ENCODE data around the gene LRRC45. TPM values are rescaled to one million over a fixed set of nuclear protein-coding genes. Genes with fewer than 3 reads are reported as not detected.

LRRC45 gene
- total and polyA plus RNA-seq, 2 experiments from 2014 or later, result 16.1 to 40.7 TPM

DNA sequence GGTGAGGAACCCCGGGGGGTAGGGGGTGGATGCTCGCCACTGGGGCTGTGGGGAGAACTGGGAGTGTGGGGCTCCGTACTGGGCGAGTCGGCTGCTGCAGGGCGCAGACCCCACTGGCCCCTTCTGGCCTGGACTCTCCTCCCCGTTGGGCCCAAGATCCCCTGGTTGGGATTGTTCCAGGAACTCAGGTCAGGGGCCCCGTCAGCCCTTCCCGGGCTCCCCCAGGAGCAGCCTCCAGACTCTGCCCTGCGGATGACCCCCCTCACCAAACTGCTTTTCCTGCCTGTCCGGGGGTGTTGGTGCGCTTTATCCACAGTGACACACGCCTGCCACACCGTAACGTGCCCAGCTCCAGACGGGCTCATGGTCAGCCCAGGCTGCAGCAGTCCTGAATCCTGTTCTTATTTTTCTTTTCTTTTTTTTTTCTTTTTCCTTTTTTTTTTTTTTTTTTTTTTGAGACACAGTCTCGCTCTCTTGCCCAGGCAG, 21.5 kb upstream of the LRRC45 start:
- Mint-ChIP-seq H3K27ac (no peak overlapping the region), H3K4me1 (no peaks in the 10 kb centered on the region)
- TF ChIP-seq, protein P1, sequence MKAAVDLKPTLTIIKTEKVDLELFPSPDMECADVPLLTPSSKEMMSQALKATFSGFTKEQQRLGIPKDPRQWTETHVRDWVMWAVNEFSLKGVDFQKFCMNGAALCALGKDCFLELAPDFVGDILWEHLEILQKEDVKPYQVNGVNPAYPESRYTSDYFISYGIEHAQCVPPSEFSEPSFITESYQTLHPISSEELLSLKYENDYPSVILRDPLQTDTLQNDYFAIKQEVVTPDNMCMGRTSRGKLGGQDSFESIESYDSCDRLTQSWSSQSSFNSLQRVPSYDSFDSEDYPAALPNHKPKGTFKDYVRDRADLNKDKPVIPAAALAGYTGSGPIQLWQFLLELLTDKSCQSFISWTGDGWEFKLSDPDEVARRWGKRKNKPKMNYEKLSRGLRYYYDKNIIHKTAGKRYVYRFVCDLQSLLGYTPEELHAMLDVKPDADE (IDR thresholded peaks at IDR 0.05), result no peak
- TF ChIP-seq, protein P2, sequence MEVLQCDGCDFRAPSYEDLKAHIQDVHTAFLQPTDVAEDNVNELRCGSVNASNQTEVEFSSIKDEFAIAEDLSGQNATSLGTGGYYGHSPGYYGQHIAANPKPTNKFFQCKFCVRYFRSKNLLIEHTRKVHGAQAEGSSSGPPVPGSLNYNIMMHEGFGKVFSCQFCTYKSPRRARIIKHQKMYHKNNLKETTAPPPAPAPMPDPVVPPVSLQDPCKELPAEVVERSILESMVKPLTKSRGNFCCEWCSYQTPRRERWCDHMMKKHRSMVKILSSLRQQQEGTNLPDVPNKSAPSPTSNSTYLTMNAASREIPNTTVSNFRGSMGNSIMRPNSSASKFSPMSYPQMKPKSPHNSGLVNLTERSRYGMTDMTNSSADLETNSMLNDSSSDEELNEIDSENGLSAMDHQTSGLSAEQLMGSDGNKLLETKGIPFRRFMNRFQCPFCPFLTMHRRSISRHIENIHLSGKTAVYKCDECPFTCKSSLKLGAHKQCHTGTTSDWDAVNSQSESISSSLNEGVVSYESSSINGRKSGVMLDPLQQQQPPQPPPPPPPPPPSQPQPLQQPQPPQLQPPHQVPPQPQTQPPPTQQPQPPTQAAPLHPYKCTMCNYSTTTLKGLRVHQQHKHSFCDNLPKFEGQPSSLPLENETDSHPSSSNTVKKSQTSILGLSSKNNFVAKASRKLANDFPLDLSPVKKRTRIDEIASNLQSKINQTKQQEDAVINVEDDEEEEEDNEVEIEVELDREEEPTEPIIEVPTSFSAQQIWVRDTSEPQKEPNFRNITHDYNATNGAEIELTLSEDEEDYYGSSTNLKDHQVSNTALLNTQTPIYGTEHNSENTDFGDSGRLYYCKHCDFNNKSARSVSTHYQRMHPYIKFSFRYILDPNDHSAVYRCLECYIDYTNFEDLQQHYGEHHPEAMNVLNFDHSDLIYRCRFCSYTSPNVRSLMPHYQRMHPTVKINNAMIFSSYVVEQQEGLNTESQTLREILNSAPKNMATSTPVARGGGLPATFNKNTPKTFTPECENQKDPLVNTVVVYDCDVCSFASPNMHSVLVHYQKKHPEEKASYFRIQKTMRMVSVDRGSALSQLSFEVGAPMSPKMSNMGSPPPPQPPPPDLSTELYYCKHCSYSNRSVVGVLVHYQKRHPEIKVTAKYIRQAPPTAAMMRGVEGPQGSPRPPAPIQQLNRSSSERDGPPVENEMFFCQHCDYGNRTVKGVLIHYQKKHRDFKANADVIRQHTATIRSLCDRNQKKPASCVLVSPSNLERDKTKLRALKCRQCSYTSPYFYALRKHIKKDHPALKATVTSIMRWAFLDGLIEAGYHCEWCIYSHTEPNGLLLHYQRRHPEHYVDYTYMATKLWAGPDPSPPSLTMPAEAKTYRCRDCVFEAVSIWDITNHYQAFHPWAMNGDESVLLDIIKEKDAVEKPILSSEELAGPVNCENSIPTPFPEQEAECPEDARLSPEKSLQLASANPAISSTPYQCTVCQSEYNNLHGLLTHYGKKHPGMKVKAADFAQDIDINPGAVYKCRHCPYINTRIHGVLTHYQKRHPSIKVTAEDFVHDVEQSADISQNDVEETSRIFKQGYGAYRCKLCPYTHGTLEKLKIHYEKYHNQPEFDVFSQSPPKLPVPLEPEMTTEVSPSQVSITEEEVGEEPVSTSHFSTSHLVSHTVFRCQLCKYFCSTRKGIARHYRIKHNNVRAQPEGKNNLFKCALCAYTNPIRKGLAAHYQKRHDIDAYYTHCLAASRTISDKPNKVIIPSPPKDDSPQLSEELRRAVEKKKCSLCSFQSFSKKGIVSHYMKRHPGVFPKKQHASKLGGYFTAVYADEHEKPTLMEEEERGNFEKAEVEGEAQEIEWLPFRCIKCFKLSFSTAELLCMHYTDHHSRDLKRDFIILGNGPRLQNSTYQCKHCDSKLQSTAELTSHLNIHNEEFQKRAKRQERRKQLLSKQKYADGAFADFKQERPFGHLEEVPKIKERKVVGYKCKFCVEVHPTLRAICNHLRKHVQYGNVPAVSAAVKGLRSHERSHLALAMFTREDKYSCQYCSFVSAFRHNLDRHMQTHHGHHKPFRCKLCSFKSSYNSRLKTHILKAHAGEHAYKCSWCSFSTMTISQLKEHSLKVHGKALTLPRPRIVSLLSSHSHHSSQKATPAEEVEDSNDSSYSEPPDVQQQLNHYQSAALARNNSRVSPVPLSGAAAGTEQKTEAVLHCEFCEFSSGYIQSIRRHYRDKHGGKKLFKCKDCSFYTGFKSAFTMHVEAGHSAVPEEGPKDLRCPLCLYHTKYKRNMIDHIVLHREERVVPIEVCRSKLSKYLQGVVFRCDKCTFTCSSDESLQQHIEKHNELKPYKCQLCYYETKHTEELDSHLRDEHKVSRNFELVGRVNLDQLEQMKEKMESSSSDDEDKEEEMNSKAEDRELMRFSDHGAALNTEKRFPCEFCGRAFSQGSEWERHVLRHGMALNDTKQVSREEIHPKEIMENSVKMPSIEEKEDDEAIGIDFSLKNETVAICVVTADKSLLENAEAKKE (CRISPR knock-in tag; IDR thresholded peaks at IDR 0.05), result no peak
- TF ChIP-seq ZNF114 (CRISPR knock-in tag; IDR thresholded peaks at IDR 0.05) (no peak), EZH2 (IDR thresholded peaks at IDR 0.05; ENCODE audit: low read depth, unreplicated experiment) (no peak), POLR2AphosphoS5 (IDR thresholded peaks at IDR 0.05; ENCODE audit: low read depth) (no peak), JUNB (IDR thresholded peaks at IDR 0.05; ENCODE audit: unreplicated experiment) (no peak), NANOG (IDR thresholded peaks at IDR 0.05; ENCODE audit: borderline replicate concordance) (no peak), CREB1 (CRISPR knock-in tag; IDR thresholded peaks at IDR 0.05; ENCODE audit: low read depth) (no peak), EZH2phosphoT487 (IDR thresholded peaks at IDR 0.05; ENCODE audit: unreplicated experiment) (no peak), STAT1 (IDR thresholded peaks at IDR 0.05; ENCODE audit: unreplicated experiment) (no peak), ZNF331 (CRISPR knock-in tag; IDR thresholded peaks at IDR 0.05; ENCODE audit: low read depth) (no peak)
- TF ChIP-seq, protein P3, sequence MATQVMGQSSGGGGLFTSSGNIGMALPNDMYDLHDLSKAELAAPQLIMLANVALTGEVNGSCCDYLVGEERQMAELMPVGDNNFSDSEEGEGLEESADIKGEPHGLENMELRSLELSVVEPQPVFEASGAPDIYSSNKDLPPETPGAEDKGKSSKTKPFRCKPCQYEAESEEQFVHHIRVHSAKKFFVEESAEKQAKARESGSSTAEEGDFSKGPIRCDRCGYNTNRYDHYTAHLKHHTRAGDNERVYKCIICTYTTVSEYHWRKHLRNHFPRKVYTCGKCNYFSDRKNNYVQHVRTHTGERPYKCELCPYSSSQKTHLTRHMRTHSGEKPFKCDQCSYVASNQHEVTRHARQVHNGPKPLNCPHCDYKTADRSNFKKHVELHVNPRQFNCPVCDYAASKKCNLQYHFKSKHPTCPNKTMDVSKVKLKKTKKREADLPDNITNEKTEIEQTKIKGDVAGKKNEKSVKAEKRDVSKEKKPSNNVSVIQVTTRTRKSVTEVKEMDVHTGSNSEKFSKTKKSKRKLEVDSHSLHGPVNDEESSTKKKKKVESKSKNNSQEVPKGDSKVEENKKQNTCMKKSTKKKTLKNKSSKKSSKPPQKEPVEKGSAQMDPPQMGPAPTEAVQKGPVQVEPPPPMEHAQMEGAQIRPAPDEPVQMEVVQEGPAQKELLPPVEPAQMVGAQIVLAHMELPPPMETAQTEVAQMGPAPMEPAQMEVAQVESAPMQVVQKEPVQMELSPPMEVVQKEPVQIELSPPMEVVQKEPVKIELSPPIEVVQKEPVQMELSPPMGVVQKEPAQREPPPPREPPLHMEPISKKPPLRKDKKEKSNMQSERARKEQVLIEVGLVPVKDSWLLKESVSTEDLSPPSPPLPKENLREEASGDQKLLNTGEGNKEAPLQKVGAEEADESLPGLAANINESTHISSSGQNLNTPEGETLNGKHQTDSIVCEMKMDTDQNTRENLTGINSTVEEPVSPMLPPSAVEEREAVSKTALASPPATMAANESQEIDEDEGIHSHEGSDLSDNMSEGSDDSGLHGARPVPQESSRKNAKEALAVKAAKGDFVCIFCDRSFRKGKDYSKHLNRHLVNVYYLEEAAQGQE (IDR thresholded peaks at IDR 0.05; ENCODE audit: unreplicated experiment), result no peak
- TF ChIP-seq, protein P4, sequence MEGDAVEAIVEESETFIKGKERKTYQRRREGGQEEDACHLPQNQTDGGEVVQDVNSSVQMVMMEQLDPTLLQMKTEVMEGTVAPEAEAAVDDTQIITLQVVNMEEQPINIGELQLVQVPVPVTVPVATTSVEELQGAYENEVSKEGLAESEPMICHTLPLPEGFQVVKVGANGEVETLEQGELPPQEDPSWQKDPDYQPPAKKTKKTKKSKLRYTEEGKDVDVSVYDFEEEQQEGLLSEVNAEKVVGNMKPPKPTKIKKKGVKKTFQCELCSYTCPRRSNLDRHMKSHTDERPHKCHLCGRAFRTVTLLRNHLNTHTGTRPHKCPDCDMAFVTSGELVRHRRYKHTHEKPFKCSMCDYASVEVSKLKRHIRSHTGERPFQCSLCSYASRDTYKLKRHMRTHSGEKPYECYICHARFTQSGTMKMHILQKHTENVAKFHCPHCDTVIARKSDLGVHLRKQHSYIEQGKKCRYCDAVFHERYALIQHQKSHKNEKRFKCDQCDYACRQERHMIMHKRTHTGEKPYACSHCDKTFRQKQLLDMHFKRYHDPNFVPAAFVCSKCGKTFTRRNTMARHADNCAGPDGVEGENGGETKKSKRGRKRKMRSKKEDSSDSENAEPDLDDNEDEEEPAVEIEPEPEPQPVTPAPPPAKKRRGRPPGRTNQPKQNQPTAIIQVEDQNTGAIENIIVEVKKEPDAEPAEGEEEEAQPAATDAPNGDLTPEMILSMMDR (conservative IDR thresholded peaks at IDR 0.05; ENCODE audit: low read depth in 2 of 2), result no peak

More for the DNA sequence above, 21.5 kb upstream of the LRRC45 start:
- Histone ChIP-seq H2AFZ (no peak overlapping the region), H3K4me2 (no peak overlapping the region), H3K4me1 (ENCODE audit: insufficient read depth) (no peaks in the 10 kb centered on the region), H3F3A (replicated peaks; ENCODE audit: low read depth) (0 out of 2 replicates have a peak, but pooled peaks cover 2% of the 10 kb centered on the region), H3K27me3 (ENCODE audit: insufficient read depth) (no peaks in the 10 kb centered on the region), H3K27ac (ENCODE audit: low read depth) (no peak overlapping the region), H4K20me1 (replicated peaks; ENCODE audit: insufficient read depth) (0 out of 2 replicates have a peak, but pooled peaks cover 4% of the 10 kb centered on the region), H3K9me2 (ENCODE audit: insufficient read depth) (no peaks in the 10 kb centered on the region), H3K4me3 (no peak overlapping the region), H3K79me2 (replicated peaks; ENCODE audit: insufficient read depth) (no peaks in the 10 kb centered on the region), H3K36me3 (ENCODE audit: insufficient read depth) (no peaks in the 10 kb centered on the region)
- H3K4me3 Mint-ChIP-seq, result no peak overlapping the region
- H3K9me3 Mint-ChIP-seq, result no peaks in the 10 kb centered on the region
- ATAC-seq (no peak), DNase-seq (ENCODE audit: low spot score) (no peak)
- peaks cover 6% of the 10 kb centered on the region; the same call in 1 of the 3 replicates for H3K36me3 Mint-ChIP-seq (ENCODE audit: low read depth)
- peaks cover 15% of the 10 kb centered on the region for H3K27me3 Mint-ChIP-seq (ENCODE audit: insufficient read depth, low read depth, poor library complexity)
